H9 (cell line): Measurements from ENCODE around the gene STARD4. TPM values are rescaled to one million over a fixed set of nuclear protein-coding genes. Genes with fewer than 3 reads are reported as not detected.

Source experiments
- DNase-seq: peaks from one replicate; pipeline ENCODE4 v3.0.0-alpha.2; 2017
- H2AFZ ChIP-seq: one replicate; pipeline ENCODE4 v1.6.1; 2013; ENCODE audit warnings: mild to moderate bottlenecking, low read length, control low read depth, moderate library complexity
- H2AK5ac ChIP-seq: 2 replicates; pipeline ENCODE4 v1.6.1; 2013; ENCODE audit warnings: low read length, control low read depth, mixed read lengths; ENCODE audit not compliant: insufficient read length
- H2BK120ac ChIP-seq: one replicate; pipeline ENCODE4 v1.6.1; 2013; ENCODE audit warnings: low read depth, mild to moderate bottlenecking, low read length, control low read depth, inconsistent platforms; ENCODE audit not compliant: poor library complexity, severe bottlenecking
- H2BK12ac ChIP-seq: 2 replicates; pipeline ENCODE4 v1.6.1; 2013; ENCODE audit warnings: low read length, control low read depth, mixed read lengths, low read depth; ENCODE audit not compliant: insufficient read length
- H2BK15ac ChIP-seq: 2 replicates; pipeline ENCODE4 v1.6.1; 2013; ENCODE audit warnings: low read depth, low read length, control low read depth
- H2BK20ac ChIP-seq: one replicate; pipeline ENCODE4 v1.6.1; 2013; ENCODE audit warnings: low read depth, mild to moderate bottlenecking, low read length, control low read depth, inconsistent platforms; ENCODE audit not compliant: poor library complexity, severe bottlenecking
- H2BK5ac ChIP-seq: 2 replicates; pipeline ENCODE4 v1.6.1; 2013; ENCODE audit warnings: low read length, control low read depth, mixed read lengths; ENCODE audit not compliant: insufficient read length
- H3K14ac ChIP-seq: 2 replicates; pipeline ENCODE4 v1.6.1; 2013; ENCODE audit warnings: low read length, control low read depth; ENCODE audit not compliant: insufficient read depth
- H3K18ac ChIP-seq: 2 replicates; pipeline ENCODE4 v1.6.1; 2013; ENCODE audit warnings: low read depth, mild to moderate bottlenecking, mixed read lengths, low read length, control low read depth; ENCODE audit not compliant: insufficient read length
- H3K23ac ChIP-seq: 2 replicates; pipeline ENCODE4 v1.6.1; 2013; ENCODE audit warnings: low read length, control low read depth, mixed read lengths, low read depth; ENCODE audit not compliant: insufficient read length
- H3K23me2 ChIP-seq: 2 replicates; pipeline ENCODE4 v1.6.1; 2013; ENCODE audit warnings: low read depth, mild to moderate bottlenecking, mixed read lengths, low read length, control low read depth; ENCODE audit not compliant: insufficient read length, poor library complexity, severe bottlenecking
- H3K27ac ChIP-seq: 2 replicates; pipeline ENCODE4 v1.5.1; 2013; ENCODE audit warnings: low read length, control low read depth, mixed read lengths, low read depth; ENCODE audit not compliant: insufficient read length
- H3K27me3 ChIP-seq: 2 replicates; pipeline ENCODE4 v1.6.1; 2013; ENCODE audit warnings: low read length, control low read depth, inconsistent platforms; ENCODE audit not compliant: insufficient read depth
- H3K4ac ChIP-seq: 2 replicates; pipeline ENCODE4 v1.6.1; 2013; ENCODE audit warnings: low read depth, mild to moderate bottlenecking, control low read depth, inconsistent platforms, low read length, moderate library complexity
- H3K4me1 ChIP-seq: 2 replicates; pipeline ENCODE4 v1.6.1; 2013; ENCODE audit warnings: low read length, control low read depth, inconsistent platforms; ENCODE audit not compliant: insufficient read depth
- H3K4me2 ChIP-seq: 2 replicates; pipeline ENCODE4 v1.6.1; 2013; ENCODE audit warnings: low read length, control low read depth, mixed read lengths; ENCODE audit not compliant: insufficient read length, insufficient read depth
- H3K56ac ChIP-seq: 2 replicates; pipeline ENCODE4 v1.6.1; 2013; ENCODE audit warnings: low read depth, mild to moderate bottlenecking, mixed read lengths, low read length, control low read depth; ENCODE audit not compliant: insufficient read length
- H3K79me1 ChIP-seq: 2 replicates; pipeline ENCODE4 v1.6.1; 2013; ENCODE audit warnings: low read depth, mild to moderate bottlenecking, moderate library complexity, low read length, control low read depth, inconsistent platforms; ENCODE audit not compliant: insufficient read depth, poor library complexity, severe bottlenecking
- H3K79me2 ChIP-seq: 2 replicates; pipeline ENCODE4 v1.6.1; 2013; ENCODE audit warnings: low read length, control low read depth, inconsistent platforms; ENCODE audit not compliant: insufficient read depth
- H3K9ac ChIP-seq: 2 replicates; pipeline ENCODE4 v1.6.1; 2013; ENCODE audit warnings: low read length, control low read depth, mixed read lengths; ENCODE audit not compliant: insufficient read length; ENCODE audit errors: extremely low read depth
- H3K9me3 ChIP-seq: one replicate; pipeline ENCODE4 v1.6.1; 2013; ENCODE audit warnings: low read depth, low read length, inconsistent platforms; ENCODE audit not compliant: control insufficient read depth
- H3T11ph ChIP-seq: one replicate; pipeline ENCODE4 v1.6.1; 2013; ENCODE audit warnings: mild to moderate bottlenecking, low read length, control low read depth, inconsistent platforms
- H4K20me1 ChIP-seq: one replicate; pipeline ENCODE4 v1.6.1; 2013; ENCODE audit not compliant: control insufficient read depth, insufficient read length, insufficient read depth
- H4K5ac ChIP-seq: 2 replicates; pipeline ENCODE4 v1.6.1; 2013; ENCODE audit warnings: low read depth, mild to moderate bottlenecking, mixed read lengths, low read length, control low read depth; ENCODE audit not compliant: insufficient read length
- H4K8ac ChIP-seq: replicated peaks from 2 replicates; pipeline ENCODE4 v1.6.1; 2013; ENCODE audit warnings: low read length, control low read depth, mixed read lengths, low read depth; ENCODE audit not compliant: insufficient read length
- H4K91ac ChIP-seq: 2 replicates; pipeline ENCODE4 v1.6.1; 2013; ENCODE audit warnings: low read depth, mild to moderate bottlenecking, moderate library complexity, mixed read lengths, low read length, control low read depth; ENCODE audit not compliant: insufficient read length
- H3K27ac Mint-ChIP-seq, 3 experiments: 2 replicates in 2 of 3; 3 replicates in 1 of 3; pipeline ENCODE4 v1.8.0; 2020 to 2021; ENCODE audit warnings: mixed read lengths in 3 of 3, mild to moderate bottlenecking in 1 of 3, moderate library complexity in 1 of 3
- H3K27me3 Mint-ChIP-seq: 2 replicates; pipeline ENCODE4 v1.8.0; 2021; ENCODE audit warnings: low read depth, mild to moderate bottlenecking, moderate library complexity, mixed read lengths
- H3K36me3 Mint-ChIP-seq, 3 experiments: 2 replicates in 2 of 3; 3 replicates in 1 of 3; pipeline ENCODE4 v1.8.0; 2020 to 2021; ENCODE audit warnings: low read depth in 3 of 3, mixed read lengths in 3 of 3; ENCODE audit not compliant: insufficient read depth in 1 of 3
- H3K4me1 Mint-ChIP-seq, 2 experiments: 2 replicates each; pipeline ENCODE4 v1.8.0; 2020; ENCODE audit warnings: mixed read lengths in 2 of 2
- H3K4me3 Mint-ChIP-seq, 2 experiments: 2 replicates in 1 of 2; 3 replicates in 1 of 2; pipeline ENCODE4 v1.8.0; 2020 to 2021; ENCODE audit warnings: mild to moderate bottlenecking in 2 of 2, mixed read lengths in 2 of 2, moderate library complexity in 1 of 2
- H3K9me3 Mint-ChIP-seq, 2 experiments: 2 replicates in 1 of 2; 3 replicates in 1 of 2; pipeline ENCODE4 v1.8.0; 2020; ENCODE audit warnings: mild to moderate bottlenecking in 2 of 2, mixed read lengths in 2 of 2, moderate library complexity in 1 of 2
- WGBS: extraction: QIAGEN DNeasy Blood & Tissue Kit; methylation state at CpG from one replicate; pipeline ENCODE4 v1.1.7; 2013; ENCODE audit warnings: missing lambda C conversion rate, low lambda C conversion rate, mixed read lengths; ENCODE audit not compliant: insufficient read length; ENCODE audit errors: extremely low coverage; 5-methylcytosine and 5-hydroxymethylcytosine counted together
- total RNA-seq: library from RNA; stranded (reverse); gene quantifications from 2 replicates; pipeline ENCODE4 v1.2.1, GENCODE V29; 2021
- TF ChIP-seq, protein P1 (sequence below): fragments of 200-600 bp; sonication (generic); conservative IDR thresholded peaks from 3 replicates; pipeline ENCODE4 v1.8.0; 2021; ENCODE audit warnings: antibody characterized with exemption, mild to moderate bottlenecking

The STARD4 gene
- total RNA-seq, 1 experiment from 2014 or later, result 28.7 TPM

DNA sequence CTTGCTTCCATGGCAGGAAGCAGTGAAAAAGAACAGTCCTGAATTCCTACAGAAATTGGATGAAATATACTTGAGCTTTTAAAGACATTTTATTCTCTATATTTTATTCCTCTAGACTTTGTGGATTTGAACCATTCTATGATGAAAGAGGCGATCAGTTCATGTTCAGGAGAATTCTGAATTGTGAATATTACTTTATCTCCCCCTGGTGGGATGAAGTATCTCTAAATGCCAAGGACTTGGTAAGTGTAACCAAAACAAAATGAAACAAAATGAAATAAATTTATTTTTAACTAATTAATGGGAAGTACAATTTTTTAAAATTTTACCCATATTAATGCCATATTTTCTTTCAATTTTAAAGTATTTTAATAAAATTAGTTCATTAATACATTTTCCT lies 34.1 kb downstream of the STARD4 start:
- no peaks in the 10 kb centered on the region for H3K27me3 Mint-ChIP-seq
- no peak overlapping the region for H3K27ac Mint-ChIP-seq
- H3K36me3 Mint-ChIP-seq, result no peaks in the 10 kb centered on the region
- no peaks in the 10 kb centered on the region for H3K4me1 ChIP-seq
- H3K23me2 ChIP-seq, result no peaks in the 10 kb centered on the region
- TF ChIP-seq, protein P1, sequence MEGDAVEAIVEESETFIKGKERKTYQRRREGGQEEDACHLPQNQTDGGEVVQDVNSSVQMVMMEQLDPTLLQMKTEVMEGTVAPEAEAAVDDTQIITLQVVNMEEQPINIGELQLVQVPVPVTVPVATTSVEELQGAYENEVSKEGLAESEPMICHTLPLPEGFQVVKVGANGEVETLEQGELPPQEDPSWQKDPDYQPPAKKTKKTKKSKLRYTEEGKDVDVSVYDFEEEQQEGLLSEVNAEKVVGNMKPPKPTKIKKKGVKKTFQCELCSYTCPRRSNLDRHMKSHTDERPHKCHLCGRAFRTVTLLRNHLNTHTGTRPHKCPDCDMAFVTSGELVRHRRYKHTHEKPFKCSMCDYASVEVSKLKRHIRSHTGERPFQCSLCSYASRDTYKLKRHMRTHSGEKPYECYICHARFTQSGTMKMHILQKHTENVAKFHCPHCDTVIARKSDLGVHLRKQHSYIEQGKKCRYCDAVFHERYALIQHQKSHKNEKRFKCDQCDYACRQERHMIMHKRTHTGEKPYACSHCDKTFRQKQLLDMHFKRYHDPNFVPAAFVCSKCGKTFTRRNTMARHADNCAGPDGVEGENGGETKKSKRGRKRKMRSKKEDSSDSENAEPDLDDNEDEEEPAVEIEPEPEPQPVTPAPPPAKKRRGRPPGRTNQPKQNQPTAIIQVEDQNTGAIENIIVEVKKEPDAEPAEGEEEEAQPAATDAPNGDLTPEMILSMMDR, result 0 out of 3 replicates have a peak, but pooled peaks have one; percentile 15
- no peak overlapping the region for H3K4me3 Mint-ChIP-seq
- no peak overlapping the region for H3K18ac ChIP-seq
- H2BK120ac ChIP-seq, result no peak overlapping the region
- H2BK20ac ChIP-seq, result no peak overlapping the region
- no peak overlapping the region for H2AFZ ChIP-seq
- H3K27ac ChIP-seq, result no peak overlapping the region
- H4K91ac ChIP-seq, result no peak overlapping the region
- H4K20me1 ChIP-seq, result no peaks in the 10 kb centered on the region
- DNase-seq, result no peak
- H3K56ac ChIP-seq, result no peak overlapping the region
- no peak overlapping the region for H3K14ac ChIP-seq
- no peaks in the 10 kb centered on the region for H3K27me3 ChIP-seq
- no peak overlapping the region for H3K9ac ChIP-seq
- H4K5ac ChIP-seq, result no peak overlapping the region
- no peak overlapping the region for H3K23ac ChIP-seq
- H3K79me1 ChIP-seq, result no peaks in the 10 kb centered on the region
- H3K4ac ChIP-seq, result no peak overlapping the region
- no CpG with 5 or more reads among the region's 1 CpG for whole genome bisulfite sequencing
- no peak overlapping the region for H2AK5ac ChIP-seq
- H3K4me1 Mint-ChIP-seq, result no peaks in the 10 kb centered on the region
- no peaks in the 10 kb centered on the region for H3K79me2 ChIP-seq
- no peak overlapping the region for H2BK5ac ChIP-seq
- H3T11ph ChIP-seq, result no peak overlapping the region
- no peak overlapping the region for H2BK12ac ChIP-seq
- no peaks in the 10 kb centered on the region for H3K9me3 ChIP-seq
- no peak overlapping the region for H4K8ac ChIP-seq
- H2BK15ac ChIP-seq, result no peak overlapping the region
- no peak overlapping the region for H3K4me2 ChIP-seq
- no peaks in the 10 kb centered on the region for H3K9me3 Mint-ChIP-seq
